Fibroblast of lung (primary cell): Measurements from ENCODE around the gene ZNF813.

Experiments used
- EZH2 ChIP-seq: IDR thresholded peaks from 2 replicates; pipeline ENCODE4 v1.5.1; 2012; ENCODE audit warnings: low read length, control low read depth, mild to moderate bottlenecking; ENCODE audit errors: missing control alignments
- TF ChIP-seq, protein P1 (sequence below), 2 donors: IDR thresholded peaks in 1 of 2; conservative IDR thresholded peaks in 1 of 2; 1 replicate in 1 of 2; 2 replicates in 1 of 2; pipeline ENCODE4 v1.5.1; 2011 to 2012; ENCODE audit warnings: low read length in 2 of 2, control low read depth in 1 of 2, inconsistent platforms in 1 of 2, low read depth in 1 of 2, mild to moderate bottlenecking in 1 of 2

- TF ChIP-seq, protein P1, sequence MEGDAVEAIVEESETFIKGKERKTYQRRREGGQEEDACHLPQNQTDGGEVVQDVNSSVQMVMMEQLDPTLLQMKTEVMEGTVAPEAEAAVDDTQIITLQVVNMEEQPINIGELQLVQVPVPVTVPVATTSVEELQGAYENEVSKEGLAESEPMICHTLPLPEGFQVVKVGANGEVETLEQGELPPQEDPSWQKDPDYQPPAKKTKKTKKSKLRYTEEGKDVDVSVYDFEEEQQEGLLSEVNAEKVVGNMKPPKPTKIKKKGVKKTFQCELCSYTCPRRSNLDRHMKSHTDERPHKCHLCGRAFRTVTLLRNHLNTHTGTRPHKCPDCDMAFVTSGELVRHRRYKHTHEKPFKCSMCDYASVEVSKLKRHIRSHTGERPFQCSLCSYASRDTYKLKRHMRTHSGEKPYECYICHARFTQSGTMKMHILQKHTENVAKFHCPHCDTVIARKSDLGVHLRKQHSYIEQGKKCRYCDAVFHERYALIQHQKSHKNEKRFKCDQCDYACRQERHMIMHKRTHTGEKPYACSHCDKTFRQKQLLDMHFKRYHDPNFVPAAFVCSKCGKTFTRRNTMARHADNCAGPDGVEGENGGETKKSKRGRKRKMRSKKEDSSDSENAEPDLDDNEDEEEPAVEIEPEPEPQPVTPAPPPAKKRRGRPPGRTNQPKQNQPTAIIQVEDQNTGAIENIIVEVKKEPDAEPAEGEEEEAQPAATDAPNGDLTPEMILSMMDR (conservative IDR thresholded peaks at IDR 0.05 in 1 of 2, IDR thresholded peaks at IDR 0.05 in 1 of 2; ENCODE audit: low read depth in 1 of 2, low read length in 2 of 2): no peak
- TF ChIP-seq EZH2: no peak
These were observed 11.7 kb upstream of the ZNF813 start for GRCh38 chr19:53455828-53456227.
